NCI-H1092 treated with DMSO at 0.1 percent for 48 hours (cell line): ENCODE data around the gene KRTAP9-7.
A peak's percentile ranks its signal among the peaks of the same experiment; 100 is the strongest.

Experiments used
- DNase-seq: peaks from one replicate; lab custom pipeline; 2025; lab: John Stamatoyannopoulos, UW

KRTAP9-7 gene

DNA sequence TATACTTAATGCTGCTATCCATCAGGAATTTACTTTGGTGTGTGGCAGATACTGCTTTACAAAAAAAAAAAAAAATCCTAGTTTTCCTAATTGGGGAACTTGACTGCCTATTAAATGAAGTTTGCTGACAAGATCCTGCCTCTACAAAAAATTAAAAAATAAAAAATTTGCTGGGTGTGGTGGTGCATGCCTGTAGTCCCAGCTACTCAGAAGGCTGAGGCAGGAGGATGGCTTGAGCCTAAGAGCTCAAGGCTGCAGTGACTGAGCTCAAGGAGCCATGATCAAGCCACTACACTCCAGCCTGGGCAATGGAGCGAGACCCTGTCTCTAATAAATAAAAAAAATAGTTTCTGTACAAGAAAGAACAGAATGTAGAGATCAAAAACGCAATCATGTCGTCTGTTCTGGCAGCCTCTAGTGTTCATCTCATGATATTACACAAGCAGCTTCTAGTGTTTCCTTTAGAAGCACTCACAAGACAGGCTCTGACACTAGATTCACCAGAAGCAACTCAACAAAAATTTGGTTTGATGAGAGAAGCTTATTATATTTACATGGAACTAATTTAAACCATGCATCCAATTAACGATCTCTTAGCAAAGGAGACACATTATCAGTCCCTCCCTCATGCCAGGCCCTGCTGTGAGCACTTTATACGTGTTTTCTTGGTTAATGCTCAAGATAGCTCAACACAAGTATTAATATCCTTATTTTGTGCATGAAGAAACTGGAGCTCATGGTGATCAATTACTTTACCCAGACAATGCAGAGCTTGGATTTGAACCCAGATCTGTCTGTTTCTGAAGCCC, 46.8 kb downstream of the KRTAP9-7 start:
- DNase-seq: peak; percentile 33

DNA sequence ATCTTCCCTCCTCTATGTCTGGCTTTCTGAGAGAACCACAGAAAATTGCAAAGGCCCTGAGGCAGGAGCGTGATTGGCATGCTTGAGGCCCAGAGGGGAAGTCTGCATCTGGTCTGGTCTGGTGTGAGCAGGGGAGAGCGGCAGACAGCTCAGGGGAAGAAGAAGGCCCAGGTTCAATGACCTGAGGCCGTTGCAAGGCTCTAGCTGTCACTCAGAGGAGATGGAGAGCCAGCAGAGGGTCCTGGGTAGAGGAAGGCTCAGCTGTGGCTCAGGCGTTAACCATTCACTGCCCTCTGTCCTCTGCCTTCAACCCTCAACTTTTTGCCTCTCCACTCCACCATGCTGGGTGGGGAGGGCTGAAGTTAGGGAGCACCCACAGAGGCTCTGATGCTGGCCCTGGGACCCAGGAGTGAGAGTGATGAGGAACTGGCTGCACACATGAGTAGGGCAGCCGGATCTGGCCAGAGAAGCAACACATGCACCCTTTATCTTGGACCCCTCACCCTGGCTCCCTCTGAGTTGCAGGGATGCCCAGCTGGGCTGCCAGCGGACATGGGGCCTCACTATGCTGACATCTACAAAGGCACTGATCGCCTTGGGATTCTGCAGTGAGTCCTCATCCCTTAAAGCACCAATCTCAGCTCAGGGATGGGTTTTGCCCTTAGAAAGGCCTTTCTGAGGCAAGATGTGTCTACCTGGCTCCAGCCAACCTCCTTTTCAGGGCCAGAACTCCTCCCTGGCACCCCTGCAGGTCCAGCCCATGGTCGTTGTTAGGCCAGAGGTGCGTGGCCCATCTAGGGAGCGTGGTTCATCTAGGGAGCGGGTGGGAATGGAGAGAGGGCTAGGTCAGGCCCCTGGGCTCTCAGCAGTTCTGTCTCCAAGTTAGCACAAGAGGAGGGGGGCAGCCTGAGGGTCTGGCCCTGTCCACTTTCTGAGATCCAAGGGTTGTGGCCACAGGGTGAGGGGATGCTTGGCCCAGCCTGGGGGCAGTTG, 47.7 kb downstream of the KRTAP9-7 start:
- no peak for DNase-seq

DNA sequence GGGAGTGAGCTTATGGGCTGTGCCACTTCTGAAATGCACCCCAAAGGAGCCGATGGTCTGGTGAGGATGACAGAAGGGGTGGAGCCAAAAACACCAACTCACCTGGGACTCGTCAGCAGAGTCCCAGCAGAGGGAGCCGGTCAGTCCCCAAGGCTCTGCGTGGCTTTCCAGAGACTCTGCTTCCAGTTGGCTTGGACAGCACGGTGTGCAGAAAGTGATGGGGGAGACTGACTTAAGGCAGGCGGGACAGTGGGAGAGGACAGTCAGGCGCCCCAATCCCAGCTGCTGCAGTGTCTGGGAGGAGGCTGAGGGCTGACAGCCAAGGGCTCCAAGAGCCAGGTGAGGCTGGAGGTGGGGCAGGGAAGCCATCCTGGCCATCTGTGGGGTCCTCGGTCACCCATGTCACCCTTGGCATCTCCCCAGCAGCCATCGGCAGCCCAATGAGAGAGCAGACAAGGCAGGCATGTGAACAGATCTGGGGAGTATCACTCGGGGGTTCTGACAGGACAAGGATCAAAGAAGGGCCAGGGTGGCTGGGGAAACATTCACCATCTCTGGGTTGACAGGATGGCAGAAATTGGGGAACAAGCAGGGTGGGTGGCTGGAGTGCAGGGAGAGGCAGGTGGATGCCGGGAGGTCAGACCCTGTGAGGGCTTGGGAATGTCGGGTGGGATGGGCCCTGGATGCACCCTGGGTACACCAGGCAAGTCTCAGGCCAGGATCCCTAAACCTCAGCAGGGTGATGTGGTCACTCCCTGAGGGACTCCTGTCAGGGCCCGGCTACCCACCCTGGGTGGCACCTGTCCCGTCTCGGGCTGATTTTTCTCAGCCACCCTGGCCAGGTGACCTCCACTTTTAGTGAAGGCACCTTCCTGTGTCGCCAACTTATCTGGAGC, 48.9 kb downstream of the KRTAP9-7 start:
- DNase-seq: no peak

DNA sequence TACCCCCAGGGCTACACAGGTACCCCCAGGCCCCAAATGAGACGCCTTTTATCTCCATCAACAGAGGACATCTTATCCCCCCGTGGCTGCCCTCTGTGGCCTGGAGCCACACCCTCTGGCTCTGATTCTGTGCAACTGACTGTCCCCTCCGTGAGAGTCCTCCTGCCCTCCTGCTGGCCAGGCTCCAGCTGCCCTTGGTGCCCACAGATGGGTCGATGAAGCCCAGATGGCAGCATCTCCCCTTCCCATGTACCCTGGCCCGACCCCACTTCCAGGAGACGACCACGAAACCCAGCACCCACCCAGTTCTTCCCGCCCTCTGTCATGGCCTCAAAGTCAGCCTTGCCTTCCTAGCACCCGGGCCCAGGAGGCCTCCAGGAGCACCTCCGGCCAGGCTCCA, 49.6 kb downstream of the KRTAP9-7 start:
- DNase-seq: no peak

DNA sequence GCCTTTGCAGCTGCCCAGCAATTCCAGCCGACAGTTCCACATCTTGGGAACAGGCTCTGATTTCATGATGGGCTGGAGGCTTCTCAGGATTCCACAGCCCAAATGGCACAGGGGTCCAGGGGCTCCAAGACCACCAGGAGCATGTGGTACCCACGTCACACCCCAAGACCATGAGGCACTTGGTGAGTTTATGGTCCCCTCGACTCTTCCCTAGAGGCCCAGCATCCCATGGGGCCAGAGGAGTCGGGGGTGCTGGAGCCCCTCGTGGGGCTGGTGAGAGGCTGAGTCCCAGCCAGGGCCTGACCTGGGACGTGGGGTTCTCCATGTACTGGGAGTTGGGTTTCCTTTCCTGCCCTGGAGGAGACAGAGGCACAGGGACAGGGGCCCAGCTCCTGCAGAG, 50.1 kb downstream of the KRTAP9-7 start:
- no peak for DNase-seq
